Psoas muscle (tissue), 8 donors: ENCODE results near the gene COL1A1. TPM values are rescaled to one million over a fixed set of nuclear protein-coding genes. Genes with fewer than 3 reads are reported as not detected.

Experiments
- ATAC-seq, 4 donors: fragments of 200-7000 bp; cut with Tn5 transposase; one replicate each; pipeline ENCODE4 v1.9.1; 2020; ENCODE audit warnings: moderate library complexity in 3 of 4, mild to moderate bottlenecking in 2 of 4
- DNase-seq, 2 donors: peaks; one replicate each; pipeline ENCODE4 v3.0.0-alpha.2; 2020
- H3K27ac ChIP-seq: fragments of 200-600 bp; one replicate; pipeline ENCODE4 v1.8.0; 2022
- H3K27me3 ChIP-seq, 3 donors: fragments of 200-600 bp in 1 of 3; one replicate each; pipeline versions ENCODE4 v1.6.1 to v1.8.0; 2013 to 2022; ENCODE audit warnings: low read length in 2 of 3, mild to moderate bottlenecking in 2 of 3, moderate library complexity in 1 of 3; ENCODE audit not compliant: insufficient read depth in 3 of 3
- H3K36me3 ChIP-seq, 2 donors: fragments of 200-600 bp in 1 of 2; one replicate each; pipeline versions ENCODE4 v1.6.1 to v1.8.0; 2013 to 2022; ENCODE audit warnings: low read depth in 1 of 2, mild to moderate bottlenecking in 1 of 2, moderate library complexity in 1 of 2; ENCODE audit not compliant: insufficient read depth in 1 of 2
- H3K4me1 ChIP-seq: fragments of 200-600 bp; one replicate; pipeline ENCODE4 v1.8.0; 2022
- H3K4me3 ChIP-seq: fragments of 200-600 bp; one replicate; pipeline ENCODE4 v1.8.0; 2022; ENCODE audit warnings: mild to moderate bottlenecking
- H3K9me3 ChIP-seq: fragments of 200-600 bp; one replicate; pipeline ENCODE4 v1.8.0; 2022
- CTCF ChIP-seq: fragments of 200-600 bp; IDR thresholded peaks from one replicate; pipeline ENCODE4 v1.8.0; 2022; ENCODE audit warnings: antibody characterized with exemption
- WGBS, 3 donors: extraction: QIAGEN DNeasy Blood & Tissue Kit; methylation state at CpG; one replicate each; pipeline versions ENCODE4 v1.1.6 to v1.1.7; 2013; 5-methylcytosine and 5-hydroxymethylcytosine counted together
- intact Hi-C, 2 donors: fragments of 100-400 bp; cut with DNase I; formaldehyde crosslinking; loops; one replicate each; pipeline versions ENCODE4 v1.11.0 to v1.14.2; 2022
- polyA plus RNA-seq, 3 donors: library from polyadenylated mRNA; stranded (reverse); fragments of 200-250 nt; gene quantifications; one replicate each; pipeline ENCODE4 v1.2.3, GENCODE V29; 2013
- total RNA-seq, 4 donors: library from RNA; stranded (reverse); fragmentation: NEBNext Ultra II Directional in 2 of 4; extraction: Animal tissue kit (Norgen Biotek cat#: 25700) in 2 of 4; gene quantifications; one replicate each; pipeline versions ENCODE4 v1.2.1 to v1.2.4, GENCODE V29; 2021 to 2023
- donor health status: healthy with polysubstance abuse.
- donor health status: DM: no; HTN: no; CAD: no; lungs with moderate emphysema.
- donor health status: Bipolar disorder and iron deficiency.
- donor health status: healthy.
- donor health status: DM: yes; HTN: yes; CAD: no.
- donor health status: DM: no; HTN: no; CAD: no.
- donor health status: DM: no; HTN: no; CAD: no.
- donor health status: DM: yes; HTN: yes; CAD: no.

The COL1A1 gene
- total and polyA plus RNA-seq, 7 donors, result 2.3 to 46.6 (median 10.2) TPM

GRCh38 chr17:50225701-50226240 is 24.3 kb upstream of the COL1A1 start:
- no peaks in the 10 kb centered on the region for H3K36me3 ChIP-seq
- TF ChIP-seq CTCF, result no peak
- DNase-seq (no peak), ATAC-seq (no peak)
- WGBS, 3 donors, result 75 to 86% (median 78%) methylated on average over 3 of the region's 3 CpGs
- no peak overlapping the region for H3K27ac ChIP-seq
- no peak overlapping the region for H3K4me3 ChIP-seq
- no peaks in the 10 kb centered on the region for H3K9me3 ChIP-seq
- peaks cover 0 to 2% (median 0%) of the 10 kb centered on the region in 3 donors for H3K27me3 ChIP-seq
- H3K4me1 ChIP-seq, result peaks cover 6% of the 10 kb centered on the region
- intact Hi-C loops, result no loop called here

- H3K4me3 ChIP-seq, result no peak overlapping the region
- TF ChIP-seq CTCF, result no peak
- intact Hi-C loops, result no loop called here
- WGBS, 3 donors, result 33 to 57% (median 38%) methylated on average over 6 of the region's 6 CpGs
- DNase-seq, result no peak
- H3K27ac ChIP-seq, result no peak overlapping the region
- H3K27me3 ChIP-seq, result no peaks in the 10 kb centered on the region
- no peaks in the 10 kb centered on the region for H3K9me3 ChIP-seq
- H3K4me1 ChIP-seq, result peaks cover 6% of the 10 kb centered on the region
- ATAC-seq, result peak in 3 of 4 donors; percentile 33 to 86 (median 71)
- no peaks in the 10 kb centered on the region for H3K36me3 ChIP-seq
Measured at GRCh38 chr17:50222922-50223321, 21.5 kb upstream of the COL1A1 start.

- Histone ChIP-seq H3K4me1 (peaks cover 6% of the 10 kb centered on the region), H3K27me3 (no peaks in the 10 kb centered on the region), H3K9me3 (no peaks in the 10 kb centered on the region), H3K27ac (peak overlapping the region; percentile 50), H3K36me3 (no peaks in the 10 kb centered on the region), H3K4me3 (no peak overlapping the region)
- 55 to 61% (median 56%) methylated on average over 8 of the region's 8 CpGs for WGBS, 3 donors
- TF ChIP-seq CTCF, result no peak
- DNase-seq, result peak; percentile 54 to 83
- ATAC-seq, result peak in 3 of 4 donors; percentile 52 to 78 (median 54)
- intact Hi-C loops, result no loop called here
Measured at GRCh38 chr17:50221864-50222545, 20.6 kb upstream of the COL1A1 start.

GRCh38 chr17:50221266-50221863 is 19.9 kb upstream of the COL1A1 start:
- TF ChIP-seq CTCF, result no peak
- ATAC-seq, result no peak
- Histone ChIP-seq H3K4me1 (peaks cover 6% of the 10 kb centered on the region), H3K27ac (peak overlapping the region; percentile 50), H3K27me3 (no peaks in the 10 kb centered on the region), H3K4me3 (no peak overlapping the region), H3K36me3 (no peaks in the 10 kb centered on the region), H3K9me3 (no peaks in the 10 kb centered on the region)
- intact Hi-C loops, result no loop called here
- DNase-seq, result no peak
- 77 to 82% (median 79%) methylated on average over 9 of the region's 9 CpGs for WGBS, 3 donors
